GM20431 (cell line): ENCODE data around the gene PDE11A.

Source experiments
- in situ Hi-C: fragments of 300-500 bp; cut with MseI, MboI; formaldehyde crosslinking; loops from one replicate; pipeline ENCODE4 v1.15.0; 2020; ENCODE audit warnings: low sequenced_read_pairs; ENCODE audit not compliant: unreplicated experiment

Gene PDE11A

DNA sequence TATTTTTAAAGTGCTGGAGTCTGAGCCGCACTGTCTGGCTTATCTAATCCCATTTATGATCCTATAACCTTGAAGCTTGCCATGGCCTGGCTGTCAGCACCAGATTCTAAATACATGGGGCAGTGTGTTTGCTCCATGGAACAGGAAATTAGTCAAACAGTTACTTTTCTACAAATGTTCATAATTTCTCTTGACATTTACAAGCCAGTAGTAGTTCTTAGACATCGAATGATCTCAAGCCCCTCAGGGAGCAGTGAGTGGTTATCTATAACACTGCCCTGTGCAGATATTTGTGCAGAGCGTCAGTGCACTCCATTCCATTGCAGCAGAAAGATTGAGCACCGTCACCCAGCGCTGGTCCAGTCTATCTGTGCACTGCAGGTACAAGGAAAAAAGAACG, 474.8 kb downstream of the PDE11A start:
- in situ Hi-C loops, result no loop called here

DNA sequence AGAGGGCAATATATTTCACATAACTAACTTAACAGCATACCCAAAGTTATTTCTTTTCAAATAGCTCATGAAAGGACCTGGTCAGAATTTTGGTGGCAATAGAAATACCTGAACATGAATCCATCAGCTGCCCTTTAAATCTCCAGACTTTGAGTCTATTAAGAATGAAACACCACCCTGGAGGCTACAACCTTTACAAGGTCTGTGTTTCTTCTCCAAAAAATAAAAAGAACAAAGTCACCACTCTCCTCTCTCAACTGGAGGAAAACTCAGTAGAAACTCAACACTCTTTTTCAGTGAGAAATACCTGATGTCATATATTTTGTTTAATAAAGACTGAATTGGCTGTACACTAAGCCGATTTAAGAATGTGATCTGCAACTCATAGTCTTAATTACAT, 475.7 kb downstream of the PDE11A start:
- in situ Hi-C loops, result no loop called here

DNA sequence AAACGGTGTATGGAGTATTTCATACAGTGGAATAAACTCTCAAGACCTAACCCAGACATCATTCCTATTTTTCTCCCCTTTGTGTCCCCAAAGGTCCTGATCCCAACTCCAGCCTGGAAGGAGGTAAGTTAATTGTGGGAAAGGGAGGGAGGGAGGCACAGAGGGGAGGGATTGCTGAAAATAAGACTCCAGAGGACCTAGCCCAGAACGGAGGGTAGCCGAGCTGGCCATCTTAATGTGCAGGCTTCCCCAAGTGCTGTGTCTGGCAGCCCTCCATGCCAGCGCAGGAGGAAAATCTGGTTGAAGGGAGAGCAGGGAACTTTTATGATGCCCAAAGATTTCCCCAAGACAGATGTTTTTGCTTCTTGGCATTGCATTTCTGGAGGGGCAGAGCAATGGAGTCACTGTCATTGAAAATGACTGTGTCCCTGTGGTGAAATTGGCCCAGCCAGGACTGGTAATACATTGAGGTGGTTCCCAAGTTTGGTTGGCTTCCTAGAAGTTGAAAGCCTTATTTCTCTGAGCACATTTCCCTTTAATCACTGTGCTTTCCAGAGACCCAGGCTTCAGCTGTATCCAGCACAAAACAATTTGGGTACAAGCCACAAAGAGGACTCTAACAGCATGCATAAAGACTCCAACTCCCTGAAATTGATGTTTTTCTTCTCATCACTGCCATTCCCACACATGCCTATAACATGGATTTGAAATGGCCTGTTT, 477.3 kb downstream of the PDE11A start:
- in situ Hi-C loops, result no loop called here

DNA sequence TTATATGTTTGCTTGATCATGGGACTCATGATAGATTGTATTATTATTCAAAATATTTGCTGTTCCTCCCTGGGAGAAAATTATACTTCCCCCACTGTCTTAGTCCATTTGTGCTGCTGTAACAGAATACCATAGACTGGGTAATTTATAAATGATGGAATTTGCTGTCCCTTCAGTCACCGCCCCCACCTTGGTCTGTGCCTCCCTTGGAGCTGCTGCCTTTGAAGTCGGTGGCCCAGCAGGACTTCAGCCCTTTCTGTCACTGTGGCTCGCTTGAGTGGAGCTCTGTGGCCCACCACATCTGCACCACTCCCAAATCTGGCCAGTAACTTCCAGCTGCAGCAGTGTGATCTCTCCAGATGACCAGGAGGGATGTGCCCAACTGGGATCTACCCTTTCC, 479.2 kb downstream of the PDE11A start:
- in situ Hi-C loops, result no loop called here

DNA sequence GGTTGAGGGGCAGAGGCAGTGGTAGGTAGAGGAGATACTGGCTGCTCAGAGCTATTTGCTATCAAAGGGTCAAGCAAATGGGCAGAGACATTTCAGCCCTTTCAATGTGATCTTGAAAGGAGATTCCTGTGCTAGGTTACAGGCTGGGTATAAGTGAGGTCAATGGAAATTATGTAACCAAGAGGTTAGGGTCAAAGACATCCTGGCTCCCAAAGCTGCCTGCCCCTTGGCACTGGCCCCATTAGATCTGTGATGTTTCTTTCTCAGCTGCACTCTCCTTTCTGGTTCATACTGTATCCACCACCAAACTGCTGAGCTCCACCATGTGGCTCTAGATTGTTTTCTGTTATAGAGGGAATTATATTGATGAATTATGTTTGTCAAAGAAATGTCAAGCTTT, 479.6 kb downstream of the PDE11A start:
- in situ Hi-C loops, result no loop called here

DNA sequence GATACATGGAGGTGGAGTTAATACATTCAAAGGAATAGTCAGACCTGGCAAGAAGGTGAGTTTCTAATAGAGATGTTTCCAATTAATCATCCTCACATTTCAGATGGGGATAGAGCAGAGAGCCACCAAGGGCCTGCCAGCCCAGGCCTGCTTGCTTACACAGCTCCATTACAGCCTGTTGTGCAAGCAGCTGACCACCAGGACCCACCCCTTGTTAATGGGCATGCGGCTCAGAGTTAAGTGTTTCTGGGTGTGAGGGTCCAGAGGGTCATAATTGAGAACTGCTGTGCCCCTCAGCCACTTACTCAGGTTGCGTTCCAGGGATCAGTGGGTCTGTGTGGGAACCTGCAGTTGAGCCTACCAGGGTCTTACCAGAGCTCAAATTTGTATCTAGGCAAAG, 480.2 kb downstream of the PDE11A start:
- in situ Hi-C loops, result no loop called here

DNA sequence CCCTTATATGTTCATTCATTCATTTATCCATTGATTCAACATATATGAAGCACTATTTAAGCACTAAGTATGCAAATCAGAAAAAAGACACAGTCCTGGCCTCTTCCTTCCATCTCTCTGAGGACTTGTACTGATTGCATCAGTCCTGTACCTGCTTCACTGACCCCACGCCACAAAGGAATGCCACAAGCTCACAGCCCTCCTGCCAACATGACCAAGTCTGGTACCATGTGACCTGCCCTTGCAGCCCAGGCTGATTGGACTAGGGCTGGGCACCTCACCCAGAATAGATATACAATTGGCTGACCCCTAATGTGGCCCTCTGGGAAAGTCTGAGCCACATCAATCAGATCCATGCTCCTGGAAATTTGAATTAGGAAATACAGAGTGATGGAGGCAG, 483.4 kb downstream of the PDE11A start:
- in situ Hi-C loops, result no loop called here

DNA sequence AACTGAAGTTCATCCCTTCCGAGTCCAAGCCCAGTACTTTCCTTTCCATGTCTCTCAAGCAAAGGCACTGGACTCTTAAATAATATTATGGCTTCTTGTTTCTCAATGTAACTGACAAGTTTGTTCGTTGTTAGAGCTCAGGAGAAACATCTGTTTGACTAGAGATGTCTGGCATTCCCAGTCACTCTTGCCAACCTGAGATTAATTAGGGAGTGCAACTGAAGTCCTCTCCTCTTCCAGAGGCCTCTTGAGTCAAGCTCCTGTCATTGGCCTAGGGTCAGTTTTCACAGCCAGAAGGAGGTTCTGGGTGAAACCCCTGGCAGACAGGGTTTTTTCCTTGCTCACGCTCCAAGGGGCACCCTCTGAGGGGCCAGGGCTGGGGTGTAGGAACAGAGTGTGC, 483.9 kb downstream of the PDE11A start:
- in situ Hi-C loops, result no loop called here

DNA sequence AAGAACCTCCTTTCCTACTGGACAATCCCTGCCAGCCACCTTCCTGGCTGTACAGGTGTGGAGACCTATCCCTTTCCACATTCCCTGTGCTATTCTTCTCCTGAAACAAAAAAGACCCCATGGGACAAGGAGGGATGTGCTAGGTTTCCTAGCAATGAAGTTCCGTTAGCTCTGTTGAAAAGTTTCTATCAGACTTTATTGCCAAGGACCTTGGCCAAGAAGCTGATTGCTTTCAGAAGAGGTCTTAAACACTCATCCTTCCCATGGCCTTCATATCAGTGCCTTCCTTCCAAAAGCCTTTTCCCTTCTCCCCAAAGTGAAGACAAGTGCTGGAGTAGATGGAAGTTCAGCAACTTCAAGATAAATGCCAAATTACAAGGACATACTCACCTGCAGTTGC, 485.2 kb downstream of the PDE11A start:
- in situ Hi-C loops, result no loop called here

DNA sequence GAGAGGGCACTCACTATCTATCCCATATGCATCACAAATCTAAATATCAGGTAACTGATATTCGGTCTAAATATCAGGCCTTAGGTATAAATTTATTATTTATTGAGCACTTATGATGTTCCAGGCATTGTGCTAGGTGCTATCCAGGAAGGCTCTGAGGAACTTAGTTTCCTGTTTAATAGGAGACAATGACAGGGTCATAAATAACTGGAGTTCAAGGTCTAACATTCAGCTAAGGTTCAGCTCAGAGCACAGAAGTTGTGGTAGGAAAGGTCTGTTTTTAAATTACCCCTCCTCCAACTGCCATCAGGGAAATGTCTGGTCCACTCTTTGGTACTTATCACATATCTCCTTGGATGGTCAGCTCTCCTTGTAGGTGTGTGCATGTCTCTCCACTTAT, 486.4 kb downstream of the PDE11A start:
- in situ Hi-C loops, result no loop called here

DNA sequence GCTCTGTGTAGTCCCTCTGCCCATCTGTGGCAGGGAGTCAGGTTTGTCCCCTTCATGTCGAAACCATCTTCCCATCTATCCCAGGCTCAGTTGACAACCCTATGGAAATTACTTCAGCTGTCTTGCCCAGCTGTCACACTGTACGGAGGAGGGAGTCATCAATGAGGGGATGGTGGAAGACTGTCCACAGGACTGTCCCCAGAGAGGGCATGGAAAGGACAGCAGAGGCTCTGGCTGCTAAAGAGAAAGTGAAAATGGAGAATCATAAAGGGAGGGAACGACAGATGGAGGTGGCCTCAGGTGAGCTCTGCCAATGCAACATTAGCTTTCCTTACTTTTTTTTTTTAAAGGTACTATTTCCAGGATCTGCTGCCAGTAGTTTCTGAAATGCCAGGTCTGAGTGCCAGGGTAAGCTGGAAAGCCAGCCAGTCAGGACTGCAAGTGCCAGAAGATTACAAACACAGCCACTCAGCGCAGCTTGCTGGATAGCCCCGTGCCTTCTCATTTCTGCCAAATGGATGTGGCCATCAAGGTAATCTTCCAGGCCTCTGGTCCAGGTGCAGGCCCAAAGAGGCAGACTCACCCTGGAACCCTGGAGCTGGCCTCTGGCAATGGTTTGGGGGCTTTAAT, 487.2 kb downstream of the PDE11A start:
- in situ Hi-C loops, result no loop called here

DNA sequence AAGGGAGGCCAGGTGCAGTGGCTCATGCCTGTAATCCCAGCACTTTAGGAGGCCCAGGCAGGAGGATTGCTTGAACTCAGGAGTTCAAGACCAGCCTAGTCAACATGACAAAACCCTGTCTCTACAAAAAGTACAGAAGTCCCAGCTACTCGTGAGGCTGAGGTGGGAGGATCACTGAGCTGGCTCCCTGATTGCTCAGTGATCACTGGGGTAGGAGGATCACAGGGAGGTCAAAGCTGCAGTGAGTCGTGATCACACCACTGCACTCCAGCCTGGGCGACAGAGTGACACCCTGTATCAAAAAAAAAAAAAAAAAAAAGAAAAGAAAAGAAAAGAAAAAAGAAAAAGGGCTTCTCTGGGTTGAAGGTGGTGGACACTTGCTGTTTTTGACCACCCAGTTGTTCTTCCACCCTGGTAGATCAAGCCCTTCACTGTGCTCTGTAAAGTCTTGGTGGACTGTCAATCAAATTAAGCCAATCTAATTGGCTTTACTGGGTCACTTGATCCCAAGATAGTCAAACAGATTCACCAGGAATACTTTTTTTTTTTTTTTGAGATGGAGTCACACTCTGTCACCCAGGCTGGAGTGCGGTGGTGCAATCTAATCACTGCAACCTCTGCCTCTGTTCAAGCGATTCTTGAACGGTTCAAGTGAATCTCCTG, 488.4 kb downstream of the PDE11A start:
- in situ Hi-C loops, result no loop called here

DNA sequence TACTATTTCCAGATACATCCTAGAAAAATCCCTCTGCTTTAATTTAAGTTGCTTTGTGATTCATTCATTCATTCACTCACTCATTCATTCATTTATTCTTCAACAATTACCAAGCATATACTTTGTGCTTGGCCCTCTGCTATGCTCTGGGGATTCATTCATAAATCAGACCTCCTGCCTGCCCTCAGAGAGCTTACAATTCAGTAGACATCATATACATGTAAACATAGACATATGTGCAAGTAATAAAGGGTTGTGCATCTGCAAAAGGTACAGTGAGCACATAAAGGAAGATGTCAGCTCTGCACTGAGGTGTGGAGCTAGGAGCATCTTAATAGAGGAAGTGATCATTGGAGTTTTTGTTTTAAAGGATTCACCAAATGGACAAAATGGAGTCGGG, 490.6 kb downstream of the PDE11A start:
- in situ Hi-C loops, result no loop called here

DNA sequence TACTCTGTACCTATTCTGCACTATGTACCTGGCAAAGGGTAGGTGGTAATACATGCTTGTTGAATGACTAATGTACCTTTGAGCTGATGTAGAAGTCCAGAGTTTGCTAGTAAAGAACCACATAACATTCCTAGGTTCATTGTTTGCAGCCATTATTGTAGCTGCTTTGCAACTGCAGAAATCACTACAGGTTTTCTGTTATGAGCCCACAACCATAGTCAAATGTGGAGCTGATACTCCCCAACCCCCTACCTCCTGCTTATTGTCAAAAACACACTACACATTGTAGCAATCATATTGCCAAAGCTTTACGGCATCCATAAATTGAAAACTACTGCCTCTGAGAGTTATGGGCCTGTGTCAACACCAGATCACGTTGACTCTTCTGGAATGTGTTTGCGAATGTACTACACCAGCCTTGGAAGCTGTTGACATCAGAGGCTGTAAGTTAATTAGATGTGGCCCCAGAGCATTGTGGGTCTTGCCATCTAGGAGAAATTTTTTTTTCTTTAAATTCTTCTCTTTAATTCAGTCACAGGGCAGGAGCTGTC, 493.0 kb downstream of the PDE11A start:
- in situ Hi-C loops, result no loop called here

DNA sequence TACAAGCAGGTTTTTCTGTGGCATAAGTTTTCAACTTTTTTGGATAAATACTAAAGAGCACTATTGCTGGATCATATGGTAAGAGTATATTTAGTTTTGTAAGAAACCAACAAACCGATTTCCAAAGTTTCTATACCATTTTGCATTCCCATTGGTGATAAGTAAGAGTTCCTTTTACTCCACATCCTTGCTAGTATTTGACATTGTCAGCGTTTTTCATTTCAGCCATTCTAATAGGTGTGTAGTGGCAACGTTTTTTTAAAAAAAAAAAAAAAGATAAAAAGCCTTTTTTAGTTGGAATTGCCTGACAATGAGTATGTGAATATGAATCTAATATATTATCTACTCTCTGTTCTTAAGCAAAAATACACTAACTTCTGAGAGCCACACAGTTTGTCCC, 494.1 kb downstream of the PDE11A start:
- in situ Hi-C loops, result no loop called here

DNA sequence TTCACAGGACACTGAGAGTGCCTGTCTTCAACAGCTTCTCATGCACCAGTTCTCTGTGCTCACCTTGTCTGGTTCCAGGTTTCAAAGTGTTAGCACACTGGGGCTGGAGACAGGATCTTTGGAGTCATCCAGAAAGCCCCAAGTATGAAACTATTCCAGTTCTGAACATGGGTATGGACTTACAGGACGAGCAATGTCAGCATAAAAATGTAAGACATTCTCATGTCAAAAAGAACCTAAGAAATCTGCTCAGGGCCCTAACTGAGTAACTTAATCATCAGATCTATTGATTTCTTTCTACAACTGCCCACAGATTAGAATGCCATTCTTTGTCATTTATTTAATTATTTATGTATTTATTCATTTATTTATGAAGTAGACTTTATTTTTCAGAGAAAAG, 495.5 kb downstream of the PDE11A start:
- in situ Hi-C loops, result no loop called here

DNA sequence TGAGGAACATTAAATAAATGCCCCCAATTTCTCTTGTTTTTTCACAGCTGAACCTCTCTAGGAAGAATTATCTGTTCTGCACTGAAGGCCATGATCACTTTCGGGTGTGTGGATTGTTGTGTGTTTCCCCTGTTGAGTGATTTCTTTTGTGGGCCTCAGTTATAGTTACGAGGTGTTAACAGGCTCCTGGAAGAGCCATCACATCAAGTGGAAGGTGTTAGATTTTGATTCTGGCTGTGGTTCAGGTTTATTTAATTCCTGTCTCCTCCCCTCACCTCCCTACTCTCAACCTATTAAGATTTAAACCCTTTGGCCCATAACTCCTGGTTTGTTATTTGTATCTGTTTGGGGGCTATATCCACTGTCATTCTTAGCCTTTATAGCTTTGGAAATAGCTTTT, 497.2 kb downstream of the PDE11A start:
- in situ Hi-C loops, result no loop called here

DNA sequence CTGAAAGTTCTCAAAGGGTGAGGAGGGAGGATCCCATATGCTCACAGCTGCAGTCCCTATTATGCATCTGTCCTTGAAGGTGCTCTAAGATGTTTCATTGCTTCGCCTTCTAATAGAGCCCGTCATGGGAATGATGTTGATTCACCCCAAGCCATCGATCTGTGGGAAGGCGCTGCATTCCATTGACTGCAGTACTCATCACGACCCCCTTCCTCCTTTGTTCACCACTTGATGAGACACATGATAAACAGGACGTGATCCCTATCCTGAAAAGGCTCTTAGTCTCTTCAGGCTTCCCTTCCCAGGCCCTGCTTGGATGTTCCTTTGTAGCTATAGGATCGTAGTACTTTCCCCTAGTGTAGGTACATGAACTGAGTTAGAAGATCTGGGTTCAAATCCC, 498.2 kb downstream of the PDE11A start:
- in situ Hi-C loops, result no loop called here
